AG04449 (cell line): Measurements from ENCODE around the gene SIN3A.

ENCODE experiments used
- CTCF ChIA-PET: fragments of 350-600 bp; formaldehyde crosslinking; extraction: SDS; loops from one replicate; lab custom pipeline; 2021; ENCODE audit warnings: antibody characterized with exemption; lab: Yijun Ruan, JAX
- POLR2A ChIA-PET: fragments of 400-600, 350-600 bp; formaldehyde crosslinking; extraction: SDS; loops from one replicate; lab custom pipeline; 2020; ENCODE audit warnings: antibody characterized with exemption, inconsistent platforms; lab: Yijun Ruan, JAX
- DNase-seq: peaks from one replicate; pipeline ENCODE4 v3.0.0-alpha.2; 2010; ENCODE audit warnings: low read depth, low spot score
- H3K4me3 ChIP-seq: 2 replicates; pipeline ENCODE4 v1.5.1; 2011; ENCODE audit warnings: low read depth, mild to moderate bottlenecking, control low read depth, low read length
- CTCF ChIP-seq: IDR thresholded peaks from one replicate; pipeline ENCODE4 v1.5.1; 2011; ENCODE audit warnings: mild to moderate bottlenecking, moderate library complexity, low read length, control low read depth, inconsistent platforms; ENCODE audit not compliant: insufficient read depth; ENCODE audit errors: missing control alignments

SIN3A gene

GRCh38 chr15:75436881-75437280, 14.6 kb downstream of the SIN3A start:
- no peak for TF ChIP-seq CTCF
- no peak for DNase-seq
- ChIA-PET CTCF (no interaction called here), POLR2A (no interaction called here)
- H3K4me3 ChIP-seq, result no peak overlapping the region

- TF ChIP-seq CTCF, result no peak
- ChIA-PET POLR2A (no interaction called here), CTCF (interaction anchor here (0.8 to 1.1 kb wide), 3 partner anchors 11 to 24 kb away, joined by 3 read pairs; no protein-coding TSS in a partner anchor)
- no peak for DNase-seq
- no peak overlapping the region for H3K4me3 ChIP-seq
Measured at GRCh38 chr15:75431682-75432081, 19.8 kb downstream of the SIN3A start.

- no peak overlapping the region for H3K4me3 ChIP-seq
- no peak for DNase-seq
- POLR2A ChIA-PET, result interaction anchor here (0.6 kb wide), 1 partner anchor 14 kb away, joined by 5 read pairs; no protein-coding TSS in a partner anchor
- CTCF ChIA-PET, result interaction anchor here (0.9 to 1.1 kb wide), 2 partner anchors 12 to 24 kb away, joined by 3 read pairs; no protein-coding TSS in a partner anchor
- TF ChIP-seq CTCF, result no peak
Measured at GRCh38 chr15:75431270-75431669, 20.2 kb downstream of the SIN3A start.

GRCh38 chr15:75430259-75430658, 21.2 kb downstream of the SIN3A start:
- POLR2A ChIA-PET, result no interaction called here
- no peak for DNase-seq
- no peak overlapping the region for H3K4me3 ChIP-seq
- CTCF ChIA-PET, result no interaction called here
- no peak for TF ChIP-seq CTCF

- ChIA-PET POLR2A (no interaction called here), CTCF (no interaction called here)
- no peak for TF ChIP-seq CTCF
- no peak for DNase-seq
- no peak overlapping the region for H3K4me3 ChIP-seq
Measured at GRCh38 chr15:75428152-75428551, 23.3 kb downstream of the SIN3A start.

- POLR2A ChIA-PET, result no interaction called here
Measured at GRCh38 chr15:75425966-75426500, 25.5 kb downstream of the SIN3A start.

More at GRCh38 chr15:75425966-75426500, 25.5 kb downstream of the SIN3A start:
- TF ChIP-seq CTCF, result no peak
- H3K4me3 ChIP-seq, result no peak overlapping the region
- CTCF ChIA-PET, result no interaction called here
- no peak for DNase-seq
